ENCODE data around the gene BNC2.

GRCh38 chr9:16809912-16810610 is 60.4 kb downstream of the BNC2 start:
- TF ChIP-seq GATA2 (IDR thresholded peaks at IDR 0.05; ENCODE audit: low read depth, low read length) (no peak), GATA3 (IDR thresholded peaks at IDR 0.05; ENCODE audit: low read depth, low read length) (no peak)
